Endothelial cell of umbilical vein (primary cell): Measurements from ENCODE around the gene CCND1. TPM values are rescaled to one million over a fixed set of nuclear protein-coding genes. Genes with fewer than 3 reads are reported as not detected.
A peak's percentile ranks its signal among the peaks of the same experiment; 100 is the strongest.

Source experiments
- BruUV-seq: library from RNA; stranded (reverse); fragments of 400-500 nt; replicated peaks from 2 replicates; lab custom pipeline; 2021; lab: Mats Ljungman, UMichigan
- CTCF ChIA-PET: fragments of 300-600, 350-600 bp; sonication (Branson Sonifier 250); formaldehyde crosslinking; loops from one replicate; lab custom pipeline; 2021; ENCODE audit warnings: antibody characterized with exemption, inconsistent platforms; lab: Charles Lee
- POLR2A ChIA-PET: fragments of 300-600, 350-600 bp; sonication (Branson Sonifier 250); formaldehyde crosslinking; loops from one replicate; lab custom pipeline; 2021; ENCODE audit warnings: antibody characterized with exemption, inconsistent platforms; lab: Charles Lee
- DNase-seq: peaks from one replicate; pipeline ENCODE4 v3.0.0-alpha.2; 2011; ENCODE audit warnings: low read depth, low spot score
- FAIRE-seq: peaks from 2 replicates; lab custom pipeline; 2011; peaks lifted over from hg19 to GRCh38; lab: Jason Lieb, UNC
- H2AFZ ChIP-seq: 2 replicates; pipeline ENCODE4 v1.6.0; 2012; ENCODE audit warnings: low read depth, low read length, control low read depth, inconsistent platforms
- H3K27ac ChIP-seq: 2 replicates; pipeline ENCODE4 v1.5.1; 2011; ENCODE audit warnings: low read depth, mild to moderate bottlenecking, control low read depth, low read length, moderate library complexity; ENCODE audit not compliant: insufficient read depth
- H3K27me3 ChIP-seq, 2 experiments: 2 replicates each; pipeline versions ENCODE4 v1.6.0 to v1.6.1; 2011; ENCODE audit warnings: low read length in 2 of 2, mixed read lengths in 1 of 2; ENCODE audit not compliant: control insufficient read depth in 2 of 2, insufficient read depth in 2 of 2
- H3K36me3 ChIP-seq, 2 experiments: 2 replicates in 1 of 2; 3 replicates in 1 of 2; pipeline ENCODE4 v1.5.1; 2011; ENCODE audit warnings: low read length in 2 of 2, mild to moderate bottlenecking in 1 of 2, moderate library complexity in 1 of 2; ENCODE audit not compliant: control insufficient read depth in 2 of 2, insufficient read depth in 2 of 2; ENCODE audit errors: extremely low read depth in 1 of 2
- H3K4me1 ChIP-seq: 3 replicates; pipeline ENCODE4 v1.5.1; 2011; ENCODE audit warnings: mild to moderate bottlenecking, low read length; ENCODE audit not compliant: control insufficient read depth, insufficient read depth; ENCODE audit errors: extremely low read depth
- H3K4me2 ChIP-seq: 2 replicates; pipeline ENCODE4 v1.6.1; 2011; ENCODE audit warnings: low read length, control low read depth, mixed read lengths; ENCODE audit not compliant: insufficient read depth
- H3K4me3 ChIP-seq, 3 experiments: fragments of 200-600 bp in 1 of 3; sonication (generic), shearing (Covaris generic) in 1 of 3; replicated peaks in 1 of 3; 2 replicates each; pipeline ENCODE4 v1.5.1; 2011 to 2016; ENCODE audit warnings: control low read depth in 3 of 3, low read length in 3 of 3, mild to moderate bottlenecking in 2 of 3, inconsistent platforms in 1 of 3, low read depth in 1 of 3, moderate library complexity in 1 of 3; ENCODE audit not compliant: insufficient read depth in 1 of 3
- H3K79me2 ChIP-seq: 2 replicates; pipeline ENCODE4 v1.6.0; 2012; ENCODE audit warnings: low read length, inconsistent platforms; ENCODE audit not compliant: control insufficient read depth, insufficient read depth
- H3K9ac ChIP-seq: replicated peaks from 2 replicates; pipeline ENCODE3; 2011; ENCODE audit warnings: low read length, control low read depth; ENCODE audit not compliant: insufficient read depth; ENCODE audit errors: extremely low read depth
- H3K9me1 ChIP-seq: replicated peaks from 3 replicates; pipeline ENCODE4 v1.6.0; 2011; ENCODE audit warnings: mild to moderate bottlenecking, low read length; ENCODE audit not compliant: control insufficient read depth, insufficient read depth; ENCODE audit errors: extremely low read depth
- H3K9me3 ChIP-seq: replicated peaks from 2 replicates; pipeline ENCODE4 v1.5.1; 2012; ENCODE audit warnings: low read length, inconsistent platforms; ENCODE audit not compliant: control insufficient read depth, insufficient read depth
- H4K20me1 ChIP-seq: replicated peaks from 2 replicates; pipeline ENCODE3; 2011; ENCODE audit warnings: mild to moderate bottlenecking, low read length; ENCODE audit not compliant: control insufficient read depth, insufficient read depth; ENCODE audit errors: extremely low read depth
- CTCF ChIP-seq, 2 donors: IDR thresholded peaks; 1 replicate in 1 of 2; 2 replicates in 1 of 2; pipeline ENCODE4 v1.5.1; 2011; ENCODE audit warnings: low read length in 2 of 2, mild to moderate bottlenecking in 2 of 2, moderate library complexity in 2 of 2, control low read depth in 1 of 2, inconsistent platforms in 1 of 2, low read depth in 1 of 2; ENCODE audit not compliant: insufficient read depth in 1 of 2; ENCODE audit errors: extremely low read depth in 1 of 2
- EZH2 ChIP-seq: IDR thresholded peaks from 2 replicates; pipeline ENCODE4 v1.6.1; 2012; ENCODE audit warnings: borderline replicate concordance, low read depth, mild to moderate bottlenecking, moderate library complexity, low read length, inconsistent platforms; ENCODE audit not compliant: severe bottlenecking
- FOS ChIP-seq: IDR thresholded peaks from 2 replicates; pipeline ENCODE4 v1.6.1; 2011; ENCODE audit warnings: mild to moderate bottlenecking, low read length, moderate library complexity, borderline replicate concordance; ENCODE audit not compliant: insufficient read depth
- GATA2 ChIP-seq: IDR thresholded peaks from 2 replicates; pipeline ENCODE4 v1.7.0; 2011; ENCODE audit warnings: low read depth, mild to moderate bottlenecking, moderate library complexity, mixed read lengths, low read length; ENCODE audit not compliant: insufficient read length, insufficient read depth
- JUN ChIP-seq: IDR thresholded peaks from 2 replicates; pipeline ENCODE4 v1.6.1; 2011; ENCODE audit warnings: borderline replicate concordance, low read depth; ENCODE audit not compliant: insufficient read length, insufficient read depth
- MAX ChIP-seq: IDR thresholded peaks from 2 replicates; pipeline ENCODE4 v1.6.1; 2011; ENCODE audit not compliant: insufficient read depth, insufficient read length
- MYC ChIP-seq: IDR thresholded peaks from one replicate; pipeline ENCODE4 v1.6.1; 2011; ENCODE audit warnings: mild to moderate bottlenecking, low read depth, low read length
- POLR2A ChIP-seq: IDR thresholded peaks from 2 replicates; pipeline ENCODE4 v1.6.1; 2012; ENCODE audit warnings: low read depth, mild to moderate bottlenecking, control low read depth, low read length
- POLR2AphosphoS5 ChIP-seq: IDR thresholded peaks from 2 replicates; pipeline ENCODE4 v1.6.1; 2012; ENCODE audit warnings: low read depth, mild to moderate bottlenecking, control low read depth, low read length, moderate library complexity; ENCODE audit not compliant: insufficient read depth
- dilution Hi-C: fragments of 300-500 bp; cut with MboI; formaldehyde crosslinking; loops from one replicate; pipeline ENCODE4 v1.15.0; 2019; ENCODE audit warnings: low sequenced_read_pairs; ENCODE audit not compliant: extremely low pct_ligation_motif_present
- intact Hi-C: fragments of 100-400 bp; cut with micrococcal nuclease; formaldehyde crosslinking; loops from one replicate; pipeline ENCODE4 v1.10.0; 2022
- polyA plus RNA-seq, 4 experiments: library from polyadenylated mRNA; depleted of rRNA in 3 of 4; stranded (reverse) in 3 of 4; unstranded in 1 of 4; fragments of >200 nt; gene quantifications; 2 replicates each; pipeline versions ENCODE4 v1.2.1 to v1.2.3, GENCODE V29; 2011 to 2012; ENCODE audit warnings: missing spikeins in 1 of 4
- total RNA-seq: library from RNA; stranded (reverse); gene quantifications from 2 replicates; pipeline ENCODE4 v1.2.3, GENCODE V29; 2021

CCND1 gene
- total and polyA plus RNA-seq, 2 donors (not counting 3 experiments of a cell fraction or from before 2014, with no cell fraction given), result 98.7 to 370 TPM

- H3K27ac ChIP-seq, result peak overlapping the region; percentile 67
- peaks cover 40% of the 10 kb centered on the region for H3K4me1 ChIP-seq
- H3K79me2 ChIP-seq, result peaks cover 65% of the 10 kb centered on the region
- POLR2A ChIA-PET, result interaction anchor here (0.5 to 1.4 kb wide), 4 partner anchors 28 to 349 kb away, joined by 3 to 7 read pairs (median 4); partner anchors contain the start of gene MYEOV
- H3K36me3 ChIP-seq, result peaks cover 6 to 17% of the 10 kb centered on the region in 2 experiments
- DNase-seq (peak; percentile 18), FAIRE-seq (no peak)
- BruUV-seq, result TSS peak; percentile 30
- no peaks in the 10 kb centered on the region for H3K9me3 ChIP-seq
- peak overlapping the region; percentile 61 to 90 (median 73) for H3K4me3 ChIP-seq
- peak overlapping the region; percentile 92 for H3K9ac ChIP-seq
- no peaks in the 10 kb centered on the region for H4K20me1 ChIP-seq
- no peaks in the 10 kb centered on the region for H3K9me1 ChIP-seq
- CTCF ChIA-PET, result interaction anchor here (1.1 to 6.3 kb wide), 8 partner anchors 11 to 539 kb away, joined by 3 to 154 read pairs (median 18); partner anchors contain the start of gene MYEOV
- dilution Hi-C loops (no loop called here), intact Hi-C loops (loop anchor here (1.0 to 2.0 kb wide), 4 partner anchors 29 to 519 kb away; no protein-coding TSS in a partner anchor)
- H2AFZ ChIP-seq, result no peak overlapping the region
- no peaks in the 10 kb centered on the region for H3K27me3 ChIP-seq
- no peak overlapping the region for H3K4me2 ChIP-seq
- TF ChIP-seq POLR2A (peak; percentile 30), JUN (no peak), GATA2 (no peak), EZH2 (no peak), POLR2AphosphoS5 (peak; percentile 26), CTCF (IDR thresholded peaks at IDR 0.05; ENCODE audit: extremely low read depth in 1 of 2, insufficient read depth in 1 of 2, low read depth in 1 of 2, low read length in 2 of 2) (no peak), FOS (no peak), MYC (no peak), MAX (no peak)
These were observed 959 bp downstream of the CCND1 start for GRCh38 chr11:69641681-69642548.
